Cortex of kidney (tissue), 1 donor: Measurements from ENCODE around the gene PRKD1.
"Not testable (repeated sequence)": the region's sequence is repeated elsewhere in the genome, so short reads cannot be mapped to it uniquely, and the experiment has no call there.

Experiments
- DNase-seq: peaks from one replicate; lab custom pipeline; 2025; lab: John Stamatoyannopoulos, UW

The PRKD1 gene

GRCh38 chr14:29738950-29739349 lies 188.7 kb downstream of the PRKD1 start:
- DNase-seq: no peak

GRCh38 chr14:29738056-29738455 lies 189.6 kb downstream of the PRKD1 start:
- no peak for DNase-seq

- DNase-seq: no peak
Measured at GRCh38 chr14:29735459-29735858, 192.2 kb downstream of the PRKD1 start.

DNA sequence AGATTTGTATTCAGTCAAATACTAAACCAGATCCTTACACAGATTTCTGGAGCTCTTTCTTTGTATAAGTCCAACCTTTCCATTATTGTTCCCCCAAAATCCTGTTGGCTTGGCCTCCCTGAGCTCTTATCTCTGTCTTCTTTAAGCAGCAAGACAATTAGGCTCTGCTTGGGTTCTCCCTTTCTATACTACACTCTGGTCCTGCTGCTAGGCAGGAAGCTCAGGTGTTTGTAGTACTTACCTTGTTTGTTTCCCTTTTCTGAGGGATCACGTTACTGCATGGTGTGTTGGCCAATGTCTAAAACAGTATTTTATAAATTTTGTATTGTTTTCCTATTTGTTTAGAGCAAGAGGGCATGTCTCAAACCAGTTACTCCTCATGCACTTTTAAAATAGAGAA lies 192.9 kb downstream of the PRKD1 start:
- DNase-seq: no peak

DNA sequence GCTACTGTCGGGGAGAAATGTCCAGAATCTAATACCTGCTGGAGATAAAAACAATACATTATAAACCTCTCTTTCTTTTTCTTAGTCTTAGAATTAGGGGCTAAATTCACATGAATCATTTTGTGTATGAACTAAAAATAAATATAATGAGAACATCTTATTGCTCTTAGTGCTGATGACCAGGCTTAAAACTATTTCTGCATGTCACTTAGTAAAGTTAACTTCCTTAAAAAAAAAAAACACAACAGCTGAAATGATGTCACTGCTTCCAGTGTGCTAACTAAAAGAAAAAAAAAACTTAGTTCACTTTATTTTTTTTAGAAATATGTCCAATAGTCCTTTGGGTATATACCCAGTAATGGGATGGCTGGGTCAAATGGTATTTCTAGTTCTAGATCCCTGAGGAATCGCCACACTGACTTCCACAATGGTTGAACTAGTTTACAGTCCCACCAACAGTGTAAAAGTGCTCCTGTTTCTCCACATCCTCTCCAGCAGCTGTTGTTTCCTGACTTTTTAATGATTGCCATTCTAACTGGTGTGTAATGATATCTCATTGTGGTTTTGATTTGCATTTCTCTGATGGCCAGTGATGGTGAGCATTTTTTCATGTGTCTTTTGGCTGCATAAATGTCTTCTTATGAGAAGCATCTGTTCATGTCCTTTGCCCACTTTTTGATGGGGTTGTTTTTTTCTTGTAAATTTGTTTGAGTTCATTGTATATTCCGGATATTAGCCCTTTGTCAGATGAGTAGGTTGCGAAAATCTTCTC lies 200.9 kb downstream of the PRKD1 start:
- not testable (repeated sequence) for DNase-seq

- DNase-seq: no peak
Measured at GRCh38 chr14:29724991-29725390, 202.7 kb downstream of the PRKD1 start.

DNA sequence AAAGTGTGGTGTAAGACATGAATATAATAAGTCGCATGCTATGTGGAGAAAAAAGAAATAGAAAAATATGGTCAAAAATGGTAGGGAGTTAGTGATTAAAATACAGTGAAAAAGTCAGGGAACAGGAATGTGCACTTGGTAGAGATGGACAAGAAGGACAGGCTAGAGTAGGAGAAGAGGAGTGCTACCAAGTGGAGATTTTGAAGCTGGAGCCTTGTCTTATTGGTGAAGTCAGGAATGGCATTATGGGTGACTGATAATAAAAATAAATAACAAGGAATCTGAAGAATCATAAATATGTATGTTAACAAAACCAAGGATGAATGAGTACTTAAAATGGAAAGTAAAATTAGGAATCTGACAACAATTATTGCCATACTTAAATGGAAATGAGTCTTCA lies 204.8 kb downstream of the PRKD1 start:
- no peak for DNase-seq

DNA sequence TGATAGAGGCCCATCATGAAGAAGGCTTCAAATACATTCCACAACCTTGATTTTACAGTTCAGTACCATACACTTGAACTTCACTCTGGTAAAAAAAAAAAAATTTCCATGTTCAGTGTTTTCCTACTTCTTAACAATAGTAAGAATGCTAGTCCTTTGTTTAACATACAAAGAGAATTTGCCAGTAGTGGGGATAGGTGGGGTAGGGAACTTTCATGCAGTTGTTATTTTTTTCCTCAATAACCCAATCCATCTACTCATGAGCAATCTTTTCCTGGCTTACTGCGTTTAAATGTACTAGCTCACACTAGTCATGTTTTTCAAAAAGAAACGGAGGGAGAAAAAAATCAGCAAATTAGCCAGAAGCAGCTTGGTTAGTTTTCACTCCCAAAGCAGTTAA lies 206.1 kb downstream of the PRKD1 start:
- no peak for DNase-seq

GRCh38 chr14:29717901-29718300 lies 209.7 kb downstream of the PRKD1 start:
- no peak for DNase-seq

- DNase-seq: no peak
Measured at GRCh38 chr14:29716150-29716549, 211.5 kb downstream of the PRKD1 start.

DNA sequence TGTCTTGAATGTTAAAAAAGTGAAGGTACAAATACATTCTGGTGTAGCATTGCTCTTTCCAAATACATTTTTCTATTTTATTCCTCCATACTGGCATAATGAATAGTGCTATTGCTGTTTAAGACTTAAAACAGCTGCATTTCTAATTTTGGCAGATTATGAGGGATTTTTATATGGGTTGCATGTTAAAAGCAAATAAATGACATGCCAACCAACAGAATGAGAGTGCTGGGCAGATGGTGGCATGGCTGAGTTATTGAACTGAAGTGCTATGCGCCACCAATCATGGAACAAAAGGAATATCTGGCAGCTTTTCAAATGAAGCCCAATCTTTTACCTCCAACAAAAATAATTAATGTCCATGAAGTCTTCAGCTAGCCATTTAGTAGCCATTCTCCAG lies 215.0 kb downstream of the PRKD1 start:
- no peak for DNase-seq

GRCh38 chr14:29710015-29710414 lies 217.6 kb downstream of the PRKD1 start:
- no peak for DNase-seq

GRCh38 chr14:29709490-29709889 lies 218.2 kb downstream of the PRKD1 start:
- DNase-seq: no peak

GRCh38 chr14:29706700-29707099 lies 220.9 kb downstream of the PRKD1 start:
- no peak for DNase-seq

DNA sequence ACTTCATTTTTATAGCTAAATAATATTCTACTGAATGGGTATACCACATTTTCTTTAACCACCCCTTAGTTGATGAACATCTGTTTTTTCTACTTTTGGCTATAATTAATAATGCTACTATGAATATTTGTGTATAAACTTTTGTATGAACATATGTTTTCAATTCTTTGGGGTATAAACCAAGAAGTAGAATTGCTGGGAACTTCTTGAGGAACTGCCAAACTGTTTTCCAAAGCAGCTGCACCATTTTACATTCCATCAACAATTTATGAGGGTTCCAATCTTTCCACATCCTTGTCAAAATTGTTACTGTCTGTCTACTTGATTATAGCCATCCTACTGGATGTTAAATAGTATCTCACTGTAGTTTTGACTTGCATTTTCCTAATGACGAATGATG lies 221.8 kb downstream of the PRKD1 start:
- DNase-seq: no peak

- not testable (repeated sequence) for DNase-seq
Measured at GRCh38 chr14:29689597-29689996, 238.1 kb downstream of the PRKD1 start.

DNA sequence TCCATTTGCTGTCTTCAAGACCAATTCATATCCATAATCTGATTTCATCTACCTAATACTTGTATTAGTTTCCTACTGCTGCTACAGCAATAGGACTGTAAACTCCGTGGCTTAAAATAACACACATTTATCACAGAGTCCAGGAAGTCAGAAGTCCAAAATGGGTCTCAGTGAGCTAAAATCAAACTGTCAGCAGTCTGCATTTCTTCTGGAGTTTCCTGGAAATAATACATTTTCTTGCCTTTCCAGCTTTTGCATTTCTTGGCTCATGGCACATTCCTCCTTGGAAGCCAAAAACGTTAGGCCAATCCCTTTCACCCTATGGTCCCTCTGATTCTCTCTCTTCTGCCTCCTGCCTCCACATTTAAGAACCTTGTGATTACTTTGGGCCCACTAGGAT lies 239.8 kb downstream of the PRKD1 start:
- DNase-seq: no peak

DNA sequence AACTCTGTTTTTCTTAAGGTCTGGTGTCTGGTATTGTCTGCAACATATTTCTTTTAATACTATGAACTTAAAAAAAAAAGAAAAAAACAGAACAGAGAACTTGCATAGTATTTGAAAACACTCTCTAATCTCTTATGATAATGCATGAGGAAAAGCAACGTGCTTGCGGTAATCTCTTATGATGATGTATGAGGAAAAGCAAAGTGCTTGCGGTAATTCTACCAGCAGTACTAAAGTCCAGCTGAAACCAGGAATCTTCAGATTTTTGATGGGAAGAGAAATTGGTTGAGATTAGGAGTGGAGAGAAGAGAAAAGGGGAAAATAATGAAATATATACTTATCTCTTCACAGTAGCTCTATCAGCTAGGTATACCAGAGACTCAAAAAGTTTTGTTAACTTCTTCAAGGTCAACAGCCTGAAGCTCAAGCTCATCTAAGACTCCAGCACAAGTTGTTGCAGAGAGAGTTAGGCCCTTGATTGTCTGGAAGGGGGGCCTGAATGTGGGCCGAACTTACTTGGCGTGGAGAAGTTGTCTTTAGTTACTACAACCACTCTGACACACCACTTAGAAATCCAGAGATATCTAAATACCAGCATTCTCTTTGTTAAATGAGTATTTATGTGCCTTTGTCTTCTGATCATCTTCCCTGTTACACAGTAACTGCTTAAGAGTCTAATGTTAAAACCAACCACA lies 240.4 kb downstream of the PRKD1 start:
- no peak for DNase-seq

DNA sequence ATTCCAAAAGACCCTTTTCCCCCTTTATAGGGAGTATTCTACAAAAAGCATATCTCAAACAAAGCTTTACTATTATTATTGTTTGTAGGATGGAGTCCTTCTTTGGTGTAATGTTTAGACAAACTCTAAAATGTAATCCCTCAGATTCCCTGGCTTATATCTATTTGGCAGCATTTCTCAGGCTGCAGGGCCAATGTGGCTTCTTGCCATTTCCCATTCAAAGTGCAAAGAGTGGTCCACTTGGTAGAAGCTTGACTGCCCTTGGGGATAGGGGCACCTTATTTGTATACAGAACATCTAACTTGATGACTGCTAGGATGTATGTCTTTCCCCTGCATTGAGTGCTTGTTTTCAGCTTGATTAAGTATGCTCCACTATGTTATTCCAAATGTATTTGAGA lies 242.7 kb downstream of the PRKD1 start:
- DNase-seq: no peak

DNA sequence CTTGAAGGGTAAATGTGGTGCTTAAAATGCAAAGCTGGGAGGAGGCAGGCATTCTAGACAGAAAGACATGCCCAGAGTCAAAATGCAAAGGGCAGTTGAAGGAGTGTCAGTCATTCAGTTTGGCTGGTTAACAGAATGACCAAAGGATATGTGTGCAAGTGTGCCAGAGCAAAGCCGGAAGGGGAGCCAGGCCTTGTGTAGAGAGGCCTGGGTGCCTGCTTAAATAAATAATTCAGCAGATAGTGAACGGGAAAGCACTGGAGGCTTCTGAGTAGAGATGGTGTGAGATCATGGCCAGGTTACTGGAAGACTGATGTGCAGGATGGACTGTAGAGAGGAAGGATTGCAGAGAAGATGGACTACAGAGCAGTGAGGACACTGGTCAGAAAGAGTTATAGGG lies 244.9 kb downstream of the PRKD1 start:
- no peak for DNase-seq

- no peak for DNase-seq
Measured at GRCh38 chr14:29681316-29681715, 246.3 kb downstream of the PRKD1 start.

GRCh38 chr14:29674566-29675285 lies 252.9 kb downstream of the PRKD1 start:
- no peak for DNase-seq

GRCh38 chr14:29672831-29673230 lies 254.8 kb downstream of the PRKD1 start:
- DNase-seq: no peak
